HEK293T (cell line): ENCODE measurements around the gene ZDHHC14.

Experiments
- CTCF ChIA-PET: fragments of 350-600 bp; formaldehyde crosslinking; extraction: SDS; loops from one replicate; lab custom pipeline; 2021; ENCODE audit warnings: antibody characterized with exemption, inconsistent platforms; lab: Yijun Ruan, JAX
- POLR2A ChIA-PET: fragments of 350-600 bp; formaldehyde crosslinking; extraction: SDS; loops from one replicate; lab custom pipeline; 2020; ENCODE audit warnings: antibody characterized with exemption, inconsistent platforms; lab: Yijun Ruan, JAX
- DNase-seq: peaks from one replicate; pipeline ENCODE4 v3.0.0; 2012; ENCODE audit warnings: mixed read lengths; ENCODE audit errors: extremely low spot score
- ARNT ChIP-seq: fragments of 450-650 bp; IDR thresholded peaks from 2 replicates; pipeline ENCODE4 v1.6.1; 2017; ENCODE audit warnings: mild to moderate bottlenecking
- BHLHE40 ChIP-seq: fragments of 450-650 bp; IDR thresholded peaks from 2 replicates; pipeline ENCODE4 v1.6.1; 2016; ENCODE audit warnings: mild to moderate bottlenecking, moderate library complexity, borderline replicate concordance
- CTBP1 ChIP-seq: fragments of 450-650 bp; IDR thresholded peaks from 2 replicates; pipeline ENCODE4 v1.6.1; 2016; ENCODE audit warnings: borderline replicate concordance
- ELF4 ChIP-seq: fragments of 450-650 bp; IDR thresholded peaks from 2 replicates; pipeline ENCODE4 v1.6.1; 2017; ENCODE audit warnings: antibody characterized with exemption
- FOXA1 ChIP-seq: fragments of 450-650 bp; IDR thresholded peaks from 2 replicates; pipeline ENCODE4 v1.6.1; 2016; ENCODE audit warnings: mild to moderate bottlenecking
- FOXK2 ChIP-seq: fragments of 450-650 bp; IDR thresholded peaks from 2 replicates; pipeline ENCODE4 v1.6.1; 2016; ENCODE audit warnings: mild to moderate bottlenecking
- FOXM1 ChIP-seq: fragments of 450-650 bp; IDR thresholded peaks from 2 replicates; pipeline ENCODE4 v1.6.1; 2017; ENCODE audit warnings: mild to moderate bottlenecking, borderline replicate concordance
- HDGF ChIP-seq: fragments of 450-650 bp; IDR thresholded peaks from 2 replicates; pipeline ENCODE4 v1.6.1; 2017; ENCODE audit warnings: antibody characterized with exemption, borderline replicate concordance
- L3MBTL2 ChIP-seq: fragments of 450-650 bp; conservative IDR thresholded peaks from 2 replicates; pipeline ENCODE4 v1.6.1; 2016; ENCODE audit warnings: mild to moderate bottlenecking
- LEF1 ChIP-seq: fragments of 450-650 bp; IDR thresholded peaks from 2 replicates; pipeline ENCODE4 v1.6.1; 2017; ENCODE audit warnings: mild to moderate bottlenecking, borderline replicate concordance
- NFRKB ChIP-seq: fragments of 450-650 bp; IDR thresholded peaks from 2 replicates; pipeline ENCODE4 v1.6.1; 2016; ENCODE audit warnings: mild to moderate bottlenecking, moderate library complexity
- PKNOX1 ChIP-seq: fragments of 450-650 bp; IDR thresholded peaks from 2 replicates; pipeline ENCODE4 v1.6.1; 2016
- SP1 ChIP-seq: fragments of 450-650 bp; IDR thresholded peaks from 2 replicates; pipeline ENCODE4 v1.6.1; 2017
- SUZ12 ChIP-seq: fragments of 450-650 bp; IDR thresholded peaks from 2 replicates; pipeline ENCODE4 v1.6.1; 2016; ENCODE audit warnings: mild to moderate bottlenecking
- TARDBP ChIP-seq: fragments of 450-650 bp; IDR thresholded peaks from 2 replicates; pipeline ENCODE4 v1.6.1; 2016
- ZNF384 ChIP-seq: fragments of 450-650 bp; IDR thresholded peaks from 2 replicates; pipeline ENCODE4 v1.6.1; 2016

Gene ZDHHC14

DNA sequence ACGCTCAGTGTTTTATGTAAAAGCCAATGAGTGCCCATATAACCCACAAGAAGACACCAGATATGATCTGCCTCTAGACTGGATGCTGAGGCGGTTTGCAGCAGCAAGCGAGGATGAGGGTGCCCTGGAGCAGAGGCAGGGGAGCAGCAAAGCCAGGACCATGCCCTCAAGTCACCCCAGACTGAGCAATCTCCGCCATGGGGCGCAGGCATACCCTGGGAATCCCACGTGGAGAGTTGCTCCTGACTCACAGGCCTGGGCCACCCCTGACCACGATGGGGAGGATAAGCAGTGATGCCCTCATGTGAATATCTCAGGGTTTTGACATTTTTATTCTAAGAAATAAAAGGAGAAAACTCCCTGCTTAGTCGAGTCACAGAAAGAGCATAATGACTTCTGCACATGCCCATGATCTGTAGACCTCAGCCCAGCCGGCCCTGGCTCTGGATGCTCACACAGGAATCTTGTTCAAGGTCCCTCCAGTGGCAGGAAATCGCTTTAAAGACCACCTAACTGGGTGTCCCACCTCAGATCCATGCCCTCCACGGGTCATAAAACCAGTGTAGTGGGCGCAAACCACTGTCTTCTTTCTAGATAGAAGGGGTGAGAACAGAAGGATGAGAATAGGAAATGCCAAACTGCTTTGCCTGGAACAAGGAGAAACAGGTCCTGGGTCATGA is 303.8 kb downstream of the ZDHHC14 start:
- no peak for TF ChIP-seq ARNT
- TF ChIP-seq HDGF = no peak
- no peak for TF ChIP-seq ZNF384
- no peak for TF ChIP-seq BHLHE40
- no peak for TF ChIP-seq NFRKB
- TF ChIP-seq ELF4 = no peak
- no peak for TF ChIP-seq FOXM1
- TF ChIP-seq L3MBTL2 = no peak
- no peak for TF ChIP-seq SP1
- TF ChIP-seq CTBP1 = no peak
- TF ChIP-seq SUZ12 = no peak
- TF ChIP-seq LEF1 = no peak
- TF ChIP-seq TARDBP = no peak
- TF ChIP-seq FOXA1 = no peak
- TF ChIP-seq FOXK2 = no peak
- no peak for TF ChIP-seq PKNOX1
- ChIA-PET POLR2A (no interaction called here), CTCF (no interaction called here)
- no peak for DNase-seq

GRCh38 chr6:157685596-157686280 is 304.7 kb downstream of the ZDHHC14 start:
- no peak for DNase-seq
- CTCF ChIA-PET = no interaction called here
- POLR2A ChIA-PET = no interaction called here
- TF ChIP-seq HDGF (no peak), SUZ12 (no peak), FOXK2 (no peak), ARNT (no peak), L3MBTL2 (no peak), ZNF384 (no peak), FOXA1 (no peak), CTBP1 (no peak), FOXM1 (no peak), LEF1 (no peak), SP1 (no peak), ELF4 (no peak), NFRKB (no peak), BHLHE40 (no peak), PKNOX1 (no peak), TARDBP (no peak)

GRCh38 chr6:157688275-157688959 is 307.4 kb downstream of the ZDHHC14 start:
- ChIA-PET CTCF (no interaction called here), POLR2A (no interaction called here)
- TF ChIP-seq LEF1 = no peak
- no peak for TF ChIP-seq HDGF
- no peak for TF ChIP-seq CTBP1
- no peak for TF ChIP-seq FOXA1
- TF ChIP-seq FOXM1 = no peak
- no peak for TF ChIP-seq TARDBP
- no peak for TF ChIP-seq SUZ12
- no peak for TF ChIP-seq ARNT
- no peak for TF ChIP-seq NFRKB
- TF ChIP-seq FOXK2 = no peak
- no peak for TF ChIP-seq ZNF384
- TF ChIP-seq BHLHE40 = no peak
- TF ChIP-seq SP1 = no peak
- TF ChIP-seq L3MBTL2 = no peak
- no peak for TF ChIP-seq PKNOX1
- no peak for TF ChIP-seq ELF4
- DNase-seq = no peak

GRCh38 chr6:157688960-157689599 is 308.1 kb downstream of the ZDHHC14 start:
- TF ChIP-seq FOXM1 (no peak), BHLHE40 (no peak), ELF4 (no peak), TARDBP (no peak), FOXK2 (no peak), SUZ12 (no peak), PKNOX1 (no peak), SP1 (no peak)
- ChIA-PET CTCF (interaction anchor here (0.6 to 0.7 kb wide), 2 partner anchors 20 to 809 kb away, joined by 3 read pairs; no protein-coding TSS in a partner anchor), POLR2A (no interaction called here)
- no peak for DNase-seq

- no peak for TF ChIP-seq ARNT
- no peak for TF ChIP-seq SUZ12
- no peak for TF ChIP-seq FOXM1
- TF ChIP-seq FOXK2 = no peak
- TF ChIP-seq HDGF = no peak
- TF ChIP-seq BHLHE40 = no peak
- no peak for TF ChIP-seq CTBP1
- TF ChIP-seq SP1 = no peak
- no peak for TF ChIP-seq LEF1
- TF ChIP-seq TARDBP = no peak
- no peak for TF ChIP-seq L3MBTL2
- no peak for TF ChIP-seq ZNF384
- TF ChIP-seq FOXA1 = no peak
- no peak for TF ChIP-seq PKNOX1
- TF ChIP-seq NFRKB = no peak
- TF ChIP-seq ELF4 = no peak
- CTCF ChIA-PET = no interaction called here
- POLR2A ChIA-PET = no interaction called here
- DNase-seq = no peak
Observed at GRCh38 chr6:157689875-157690274, 308.9 kb downstream of the ZDHHC14 start.
